ENCODE results near the gene ASTN2. TPM values are rescaled to one million over a fixed set of nuclear protein-coding genes. Genes with fewer than 3 reads are reported as not detected.

Gene ASTN2
- total RNA-seq, 1 donor from 2014 or later = 0.53 TPM

DNA sequence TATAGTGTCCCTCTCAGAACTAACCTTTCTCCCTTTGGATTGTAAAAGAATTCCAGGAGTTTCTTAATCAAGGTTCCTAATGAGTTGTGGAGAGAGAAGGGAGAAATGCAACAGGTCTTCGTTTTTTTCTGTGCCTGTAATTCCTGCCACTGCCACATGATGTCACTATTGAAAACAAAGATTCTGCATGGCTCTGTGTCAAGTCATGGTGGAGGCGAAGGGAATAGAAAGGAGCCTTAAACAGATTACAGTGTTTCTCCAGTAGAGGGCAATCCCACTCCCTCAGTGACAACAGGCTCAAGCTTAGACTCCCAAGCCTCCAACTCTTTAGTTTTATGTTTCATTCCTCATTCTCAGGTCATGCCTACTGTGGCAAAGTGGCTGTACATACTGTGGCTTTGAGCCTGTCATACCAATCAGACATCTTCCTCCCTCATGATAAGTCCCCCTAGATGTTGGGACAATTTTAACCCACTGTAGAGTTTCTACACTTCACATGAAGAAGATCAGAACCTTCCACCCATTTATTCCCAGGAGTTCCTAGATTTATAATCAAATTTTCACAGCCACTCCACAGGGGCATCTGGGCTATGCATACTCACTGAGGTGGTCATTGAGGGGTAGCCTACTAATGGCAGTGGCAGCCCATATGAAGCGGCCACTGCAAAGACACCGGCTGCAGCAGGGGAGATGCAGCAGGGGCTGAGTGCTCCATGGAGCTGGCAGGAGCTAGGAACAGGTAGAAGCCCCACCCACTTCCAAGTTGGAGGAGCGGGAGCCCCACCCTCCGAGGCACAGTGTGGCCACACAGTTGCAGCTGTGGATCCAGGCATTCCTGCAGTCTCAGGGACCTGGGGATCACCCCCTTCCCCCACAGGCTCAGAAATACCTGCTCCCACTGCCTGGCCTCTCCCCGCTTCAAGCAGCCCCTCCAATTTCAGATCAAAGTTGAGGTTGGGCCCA lies 825.2 kb downstream of the ASTN2 start:
- no peaks in the 10 kb centered on the region for H3K27me3 ChIP-seq (ENCODE audit: control insufficient read depth, insufficient read depth, low read length)
- TF ChIP-seq, protein P1, sequence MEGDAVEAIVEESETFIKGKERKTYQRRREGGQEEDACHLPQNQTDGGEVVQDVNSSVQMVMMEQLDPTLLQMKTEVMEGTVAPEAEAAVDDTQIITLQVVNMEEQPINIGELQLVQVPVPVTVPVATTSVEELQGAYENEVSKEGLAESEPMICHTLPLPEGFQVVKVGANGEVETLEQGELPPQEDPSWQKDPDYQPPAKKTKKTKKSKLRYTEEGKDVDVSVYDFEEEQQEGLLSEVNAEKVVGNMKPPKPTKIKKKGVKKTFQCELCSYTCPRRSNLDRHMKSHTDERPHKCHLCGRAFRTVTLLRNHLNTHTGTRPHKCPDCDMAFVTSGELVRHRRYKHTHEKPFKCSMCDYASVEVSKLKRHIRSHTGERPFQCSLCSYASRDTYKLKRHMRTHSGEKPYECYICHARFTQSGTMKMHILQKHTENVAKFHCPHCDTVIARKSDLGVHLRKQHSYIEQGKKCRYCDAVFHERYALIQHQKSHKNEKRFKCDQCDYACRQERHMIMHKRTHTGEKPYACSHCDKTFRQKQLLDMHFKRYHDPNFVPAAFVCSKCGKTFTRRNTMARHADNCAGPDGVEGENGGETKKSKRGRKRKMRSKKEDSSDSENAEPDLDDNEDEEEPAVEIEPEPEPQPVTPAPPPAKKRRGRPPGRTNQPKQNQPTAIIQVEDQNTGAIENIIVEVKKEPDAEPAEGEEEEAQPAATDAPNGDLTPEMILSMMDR (IDR thresholded peaks at IDR 0.05; ENCODE audit: insufficient read depth, low read length, severe bottlenecking) = peak; percentile 38
- no peak overlapping the region for H3K4me3 ChIP-seq (ENCODE audit: low read depth, low read length)
- no peak for FAIRE-seq
- H3K36me3 ChIP-seq (ENCODE audit: control insufficient read depth, insufficient read depth, low read length) = no peaks in the 10 kb centered on the region
- peak; percentile 55 for DNase-seq (ENCODE audit: low read depth)

GRCh38 chr9:116587919-116588318 lies 826.9 kb downstream of the ASTN2 start:
- TF ChIP-seq, protein P1 (IDR thresholded peaks at IDR 0.05; ENCODE audit: insufficient read depth, low read length, severe bottlenecking) = no peak
- no peaks in the 10 kb centered on the region for H3K36me3 ChIP-seq (ENCODE audit: control insufficient read depth, insufficient read depth, low read length)
- H3K4me3 ChIP-seq (ENCODE audit: low read depth, low read length) = no peak overlapping the region
- FAIRE-seq (no peak), DNase-seq (ENCODE audit: low read depth) (no peak)
- no peaks in the 10 kb centered on the region for H3K27me3 ChIP-seq (ENCODE audit: control insufficient read depth, insufficient read depth, low read length)

DNA sequence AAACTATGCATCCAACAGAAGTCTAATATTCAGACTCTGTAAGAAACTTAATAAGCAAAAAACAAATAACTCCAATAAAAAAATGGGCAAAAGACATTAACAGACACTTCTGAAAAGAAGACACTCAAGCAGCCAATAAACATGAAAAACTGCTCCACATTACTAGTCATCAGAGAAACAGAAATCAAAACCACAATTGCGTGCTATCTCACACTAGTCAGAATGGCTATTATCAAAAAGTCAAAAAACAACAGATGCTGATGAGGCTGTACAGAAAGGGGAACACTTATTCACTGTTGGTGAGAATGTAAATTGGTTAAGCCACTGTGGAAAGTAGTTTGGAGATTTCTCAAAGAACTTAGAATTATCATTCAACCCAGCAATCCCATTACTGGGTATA lies 829.0 kb downstream of the ASTN2 start:
- H3K27me3 ChIP-seq (ENCODE audit: control insufficient read depth, insufficient read depth, low read length) = no peaks in the 10 kb centered on the region
- no peak overlapping the region for H3K4me3 ChIP-seq (ENCODE audit: low read depth, low read length)
- H3K36me3 ChIP-seq (ENCODE audit: control insufficient read depth, insufficient read depth, low read length) = no peaks in the 10 kb centered on the region
- FAIRE-seq (no peak), DNase-seq (ENCODE audit: low read depth) (no peak)
- TF ChIP-seq, protein P1 (IDR thresholded peaks at IDR 0.05; ENCODE audit: insufficient read depth, low read length, severe bottlenecking) = no peak

DNA sequence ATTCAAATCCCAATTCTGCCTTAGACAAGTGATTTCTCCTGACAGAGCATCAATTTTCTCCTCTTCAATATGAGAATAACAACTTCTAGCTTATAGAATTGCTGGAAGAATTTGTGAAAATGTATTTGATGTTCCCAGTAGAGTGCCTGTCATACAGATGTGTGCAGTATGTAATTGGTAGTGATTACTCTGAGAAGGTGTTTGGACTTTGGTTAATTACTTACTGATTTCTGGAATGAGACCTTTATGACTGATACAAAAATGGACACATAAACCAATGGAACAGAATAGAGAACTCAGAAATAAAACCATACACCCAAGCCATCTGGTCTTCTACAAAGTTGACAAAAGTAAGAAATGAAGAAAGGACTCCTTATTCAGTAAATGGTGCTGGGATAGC lies 829.7 kb downstream of the ASTN2 start:
- FAIRE-seq = no peak
- no peak for DNase-seq (ENCODE audit: low read depth)
- TF ChIP-seq, protein P1 (IDR thresholded peaks at IDR 0.05; ENCODE audit: insufficient read depth, low read length, severe bottlenecking) = no peak
- H3K4me3 ChIP-seq (ENCODE audit: low read depth, low read length) = no peak overlapping the region
- no peaks in the 10 kb centered on the region for H3K36me3 ChIP-seq (ENCODE audit: control insufficient read depth, insufficient read depth, low read length)
- H3K27me3 ChIP-seq (ENCODE audit: control insufficient read depth, insufficient read depth, low read length) = no peaks in the 10 kb centered on the region

DNA sequence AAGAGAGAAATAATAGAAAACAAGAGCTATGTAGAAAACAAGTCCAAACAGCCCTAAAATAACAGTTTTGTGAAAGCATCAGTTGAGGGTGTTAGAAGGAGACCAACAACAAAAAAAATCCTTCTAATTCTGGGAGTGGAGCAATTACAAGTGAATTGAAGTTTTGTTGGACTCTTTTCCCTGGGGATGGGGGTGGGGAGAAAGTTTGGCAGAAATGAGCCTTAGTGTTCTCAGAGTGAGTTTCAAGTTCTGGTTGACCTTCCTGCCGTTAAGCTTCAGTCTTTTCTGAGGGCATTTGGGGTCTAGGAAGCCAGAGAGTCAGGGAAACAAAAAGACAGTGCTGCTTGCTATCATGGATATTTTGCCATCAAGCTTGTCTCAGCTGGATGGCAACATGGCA lies 834.0 kb downstream of the ASTN2 start:
- no peaks in the 10 kb centered on the region for H3K36me3 ChIP-seq (ENCODE audit: control insufficient read depth, insufficient read depth, low read length)
- no peak overlapping the region for H3K4me3 ChIP-seq (ENCODE audit: low read depth, low read length)
- TF ChIP-seq, protein P1 (IDR thresholded peaks at IDR 0.05; ENCODE audit: insufficient read depth, low read length, severe bottlenecking) = no peak
- no peaks in the 10 kb centered on the region for H3K27me3 ChIP-seq (ENCODE audit: control insufficient read depth, insufficient read depth, low read length)
- DNase-seq (ENCODE audit: low read depth) = no peak
- no peak for FAIRE-seq

Measured in bronchial epithelial cell (primary cell).